Esophagus muscularis mucosa (tissue), 4 donors: ENCODE measurements around the gene CEP19. TPM values are rescaled to one million over a fixed set of nuclear protein-coding genes. Genes with fewer than 3 reads are reported as not detected.
"Not testable (repeated sequence)": the region's sequence is repeated elsewhere in the genome, so short reads cannot be mapped to it uniquely, and the experiment has no call there.

ENCODE experiments used
- DNase-seq: peaks from one replicate; pipeline ENCODE4 v3.0.0-alpha.2; 2017; ENCODE audit errors: extremely low spot score
- H3K27ac ChIP-seq, 4 donors: fragments of 200-600 bp; sonication (generic); replicated peaks in 1 of 4; 1 replicate in 3 of 4; 2 replicates in 1 of 4; pipeline ENCODE4 v1.5.1; 2016 to 2019; ENCODE audit warnings: mild to moderate bottlenecking in 1 of 4
- H3K27me3 ChIP-seq, 4 donors: fragments of 200-600 bp; sonication (generic); one replicate each; pipeline versions ENCODE4 v1.5.1 to v1.6.0; 2016 to 2019
- H3K36me3 ChIP-seq, 4 donors: fragments of 200-600 bp; sonication (generic); one replicate each; pipeline ENCODE4 v1.5.1; 2016 to 2019
- H3K4me1 ChIP-seq, 4 donors: fragments of 200-600 bp; sonication (generic); one replicate each; pipeline ENCODE4 v1.5.1; 2016 to 2019
- H3K4me3 ChIP-seq, 4 donors: fragments of 200-600 bp; sonication (generic); 1 replicate in 2 of 4; 2 replicates in 2 of 4; pipeline ENCODE4 v1.5.1; 2016 to 2019; ENCODE audit warnings: mild to moderate bottlenecking in 4 of 4, moderate library complexity in 1 of 4
- H3K9me3 ChIP-seq, 4 donors: fragments of 200-600 bp; sonication (generic); 1 replicate in 3 of 4; 2 replicates in 1 of 4; pipeline ENCODE4 v1.5.1; 2016 to 2019
- CTCF ChIP-seq, 3 experiments: fragments of 200-600 bp in 2 of 3; fragments of 450-650 bp in 1 of 3; sonication (generic) in 2 of 3; IDR thresholded peaks; one replicate each; pipeline ENCODE4 v1.5.1; 2017 to 2019; ENCODE audit warnings: antibody characterized with exemption in 3 of 3, mild to moderate bottlenecking in 2 of 3, moderate library complexity in 1 of 3
- EP300 ChIP-seq: sonication (generic); formaldehyde crosslinking; IDR thresholded peaks from one replicate; pipeline ENCODE4 v1.6.1; 2017; ENCODE audit warnings: antibody characterized with exemption
- POLR2A ChIP-seq: fragments of 450-650 bp; IDR thresholded peaks from one replicate; pipeline ENCODE4 v1.6.1; 2017; ENCODE audit warnings: antibody characterized with exemption, moderate library complexity, mild to moderate bottlenecking, low read depth
- POLR2AphosphoS5 ChIP-seq, 2 donors: sonication (generic); formaldehyde crosslinking; IDR thresholded peaks; one replicate each; pipeline ENCODE4 v1.6.1; 2017; ENCODE audit warnings: antibody characterized with exemption in 2 of 2
- WGBS: methylation state at CpG from one replicate; pipeline ENCODE4 v1.1.5; 2018; 5-methylcytosine and 5-hydroxymethylcytosine counted together
- intact Hi-C: fragments of 100-400 bp; cut with DNase I; formaldehyde crosslinking; loops from one replicate; pipeline ENCODE4 v1.15.1; 2023
- total RNA-seq, 4 donors: library from RNA; depleted of rRNA; stranded (reverse); fragments of >200 nt; gene quantifications; one replicate each; pipeline versions ENCODE4 v1.1.0 to v1.2.1, GENCODE V29; 2016

CEP19 gene
- total RNA-seq, 4 donors from 2014 or later = 1.5 to 4.0 (median 3.3) TPM

GRCh38 chr3:196753201-196753600 is 41.2 kb upstream of the CEP19 start:
- WGBS = 98% methylated on average over 8 of the region's 8 CpGs
- H3K36me3 ChIP-seq = peaks cover 0 to 5% (median 2%) of the 10 kb centered on the region in 4 donors
- H3K27me3 ChIP-seq = no peaks in the 10 kb centered on the region
- H3K9me3 ChIP-seq = peaks cover 0 to 10% (median 0%) of the 10 kb centered on the region in 4 donors
- intact Hi-C loops = no loop called here
- no peak overlapping the region for H3K4me3 ChIP-seq
- TF ChIP-seq POLR2A (no peak), CTCF (IDR thresholded peaks at IDR 0.05) (no peak), EP300 (no peak), POLR2AphosphoS5 (IDR thresholded peaks at IDR 0.05) (no peak)
- peaks cover 0 to 24% (median 19%) of the 10 kb centered on the region in 4 donors for H3K4me1 ChIP-seq
- no peak for DNase-seq
- H3K27ac ChIP-seq = no peak overlapping the region

GRCh38 chr3:196749125-196749524 is 37.1 kb upstream of the CEP19 start:
- Histone ChIP-seq H3K36me3 (peaks cover 0 to 8% (median 2%) of the 10 kb centered on the region in 4 donors), H3K9me3 (no peaks in the 10 kb centered on the region), H3K27ac (no peak overlapping the region), H3K27me3 (no peaks in the 10 kb centered on the region), H3K4me3 (no peak overlapping the region), H3K4me1 (peaks cover 0 to 22% (median 15%) of the 10 kb centered on the region in 4 donors)
- TF ChIP-seq POLR2A = no peak
- TF ChIP-seq CTCF (IDR thresholded peaks at IDR 0.05) = no peak
- TF ChIP-seq EP300 = no peak
- TF ChIP-seq POLR2AphosphoS5 (IDR thresholded peaks at IDR 0.05) = no peak
- DNase-seq = no peak
- 79% methylated on average over 8 of the region's 8 CpGs for WGBS
- intact Hi-C loops = no loop called here

GRCh38 chr3:196743569-196743968 is 31.5 kb upstream of the CEP19 start:
- DNase-seq, intact Hi-C loops, H3K9me3 ChIP-seq, H3K27ac ChIP-seq, H3K27me3 ChIP-seq, H3K36me3 ChIP-seq, H3K4me3 ChIP-seq: not testable (repeated sequence)
- 92% methylated on average over 10 of the region's 10 CpGs for WGBS
- H3K4me1 ChIP-seq = peaks cover 17 to 49% (median 46%) of the 10 kb centered on the region in 4 donors

GRCh38 chr3:196741249-196741889 is 29.3 kb upstream of the CEP19 start:
- DNase-seq = no peak
- Histone ChIP-seq H3K27me3 (no peaks in the 10 kb centered on the region), H3K4me1 (peaks cover 17 to 44% (median 40%) of the 10 kb centered on the region in 4 donors), H3K4me3 (peak overlapping the region; percentile 68 to 97 (median 90)), H3K9me3 (no peaks in the 10 kb centered on the region), H3K27ac (peak overlapping the region; percentile 95 to 99 (median 97)), H3K36me3 (no peaks in the 10 kb centered on the region)
- 18% methylated on average over 5 of the region's 5 CpGs for WGBS
- TF ChIP-seq POLR2A (no peak), EP300 (no peak), CTCF (IDR thresholded peaks at IDR 0.05) (no peak)
- intact Hi-C loops = loop anchor here (2.0 kb wide), 1 partner anchor 29 kb away; the partner anchor contains the start of genes CEP19 and PIGX

- Histone ChIP-seq H3K9me3 (no peaks in the 10 kb centered on the region), H3K36me3 (no peaks in the 10 kb centered on the region), H3K27ac (peak overlapping the region; percentile 95 to 99 (median 97)), H3K4me3 (peak overlapping the region; percentile 68 to 97 (median 90)), H3K27me3 (no peaks in the 10 kb centered on the region), H3K4me1 (peaks cover 17 to 44% (median 40%) of the 10 kb centered on the region in 4 donors)
- WGBS = under 1% methylated on average over 30 of the region's 30 CpGs
- intact Hi-C loops = loop anchor here (2.0 kb wide), 1 partner anchor 28 kb away; the partner anchor contains the start of genes CEP19 and PIGX
- TF ChIP-seq EP300 = no peak
- peak; percentile 4 to 52 for TF ChIP-seq POLR2AphosphoS5 (IDR thresholded peaks at IDR 0.05)
- peak; percentile 92 for DNase-seq
These were observed 28.6 kb upstream of the CEP19 start for GRCh38 chr3:196740481-196741248.
